Measurements from ENCODE around the gene POLR3H. TPM values are rescaled to one million over a fixed set of nuclear protein-coding genes. Genes with fewer than 3 reads are reported as not detected.
A peak's percentile ranks its signal among the peaks of the same experiment; 100 is the strongest.

Gene POLR3H
- total and polyA plus RNA-seq, 2 experiments from 2014 or later, result 19.0 to 26.5 TPM

- Histone ChIP-seq H3K36me3 (ENCODE audit: insufficient read depth) (peaks cover 22% of the 10 kb centered on the region; the same call in 1 of the 2 replicates), H3K4me1 (ENCODE audit: insufficient read depth) (0 out of 2 replicates have a peak, but pooled peaks cover 3% of the 10 kb centered on the region), H3K4me2 (no peak overlapping the region), H3K9me2 (ENCODE audit: insufficient read depth) (no peaks in the 10 kb centered on the region), H3F3A (replicated peaks; ENCODE audit: low read depth) (peaks cover 22% of the 10 kb centered on the region), H3K27me3 (ENCODE audit: insufficient read depth) (no peaks in the 10 kb centered on the region), H3K79me2 (replicated peaks; ENCODE audit: insufficient read depth) (peaks cover under 1% of the 10 kb centered on the region; the same call in 1 of the 2 replicates), H2AFZ (no peak overlapping the region), H3K4me3 (no peak overlapping the region), H4K20me1 (replicated peaks; ENCODE audit: insufficient read depth) (peaks cover 12% of the 10 kb centered on the region), H3K27ac (ENCODE audit: low read depth) (no peak overlapping the region)
- Mint-ChIP-seq H3K4me1 (peaks cover 6% of the 10 kb centered on the region), H3K27me3 (ENCODE audit: insufficient read depth, low read depth, poor library complexity) (peaks cover 27% of the 10 kb centered on the region), H3K36me3 (ENCODE audit: low read depth) (peaks cover 65% of the 10 kb centered on the region), H3K27ac (no peak overlapping the region), H3K4me3 (no peak overlapping the region), H3K9me3 (no peaks in the 10 kb centered on the region)
- TF ChIP-seq CREB1 (CRISPR knock-in tag; IDR thresholded peaks at IDR 0.05; ENCODE audit: low read depth) (no peak), POLR2AphosphoS5 (IDR thresholded peaks at IDR 0.05; ENCODE audit: low read depth) (no peak; the same call in 1 of the 2 replicates), EZH2phosphoT487 (IDR thresholded peaks at IDR 0.05; ENCODE audit: unreplicated experiment) (no peak)
- no peak for DNase-seq (ENCODE audit: low spot score)
- ATAC-seq, result no peak
Measured at GRCh38 chr22:41530890-41531714, 13.2 kb downstream of the POLR3H start.

DNA sequence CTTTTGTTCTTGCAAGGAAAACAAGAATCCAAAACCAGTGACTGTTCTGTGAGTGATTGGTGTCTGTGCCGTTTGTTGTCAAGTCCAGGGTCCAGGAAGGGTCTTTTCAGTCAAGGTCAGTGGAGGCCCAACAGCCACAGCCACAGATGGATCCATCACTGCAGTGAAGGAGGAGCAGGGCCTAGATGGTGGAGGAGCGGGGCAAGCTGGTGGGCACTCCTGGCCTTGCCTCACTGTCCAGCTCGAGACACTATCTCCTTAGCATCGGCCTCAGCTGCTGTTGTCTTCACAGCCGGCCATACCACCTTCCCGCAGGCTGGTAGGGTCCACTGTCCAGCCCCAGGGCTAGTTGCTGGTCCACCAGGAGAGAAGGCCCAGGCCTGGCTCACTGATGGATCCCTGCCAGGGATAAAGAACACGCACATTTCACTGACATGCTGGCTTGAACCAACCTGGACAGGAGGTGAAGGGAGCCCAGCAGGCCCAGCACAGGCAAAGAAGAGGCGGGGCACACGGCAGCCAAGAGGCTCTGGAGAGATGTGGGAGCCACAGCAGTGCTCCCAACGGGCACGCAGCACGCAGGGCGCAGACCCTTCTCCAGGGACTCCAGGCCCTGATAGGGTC is 15.2 kb downstream of the POLR3H start:
- Histone ChIP-seq H3K79me2 (replicated peaks; ENCODE audit: insufficient read depth) (no peaks in the 10 kb centered on the region; the same call in 1 of the 2 replicates), H3F3A (replicated peaks; ENCODE audit: low read depth) (peaks cover 30% of the 10 kb centered on the region), H3K36me3 (ENCODE audit: insufficient read depth) (peaks cover 19% of the 10 kb centered on the region; the same call in 1 of the 2 replicates), H4K20me1 (replicated peaks; ENCODE audit: insufficient read depth) (peaks cover 13% of the 10 kb centered on the region), H3K27ac (ENCODE audit: low read depth) (no peak overlapping the region), H3K9me2 (ENCODE audit: insufficient read depth) (no peaks in the 10 kb centered on the region), H2AFZ (no peak overlapping the region), H3K4me1 (ENCODE audit: insufficient read depth) (0 out of 2 replicates have a peak, but pooled peaks cover 3% of the 10 kb centered on the region), H3K27me3 (ENCODE audit: insufficient read depth) (no peaks in the 10 kb centered on the region), H3K4me2 (no peak overlapping the region), H3K4me3 (no peak overlapping the region)
- Mint-ChIP-seq H3K9me3 (no peaks in the 10 kb centered on the region), H3K36me3 (ENCODE audit: low read depth) (peaks cover 71% of the 10 kb centered on the region), H3K27me3 (ENCODE audit: insufficient read depth, low read depth, poor library complexity) (peaks cover 39% of the 10 kb centered on the region), H3K4me3 (no peak overlapping the region; the same call in 2 of the 3 replicates), H3K27ac (no peak overlapping the region), H3K4me1 (peaks cover 2% of the 10 kb centered on the region)
- ATAC-seq (no peak), DNase-seq (ENCODE audit: low spot score) (no peak)
- TF ChIP-seq POLR2AphosphoS5 (IDR thresholded peaks at IDR 0.05; ENCODE audit: low read depth), result peak; percentile 32; the same call in 1 of the 2 replicates
- no peak for TF ChIP-seq JUNB (IDR thresholded peaks at IDR 0.05; ENCODE audit: unreplicated experiment)

DNA sequence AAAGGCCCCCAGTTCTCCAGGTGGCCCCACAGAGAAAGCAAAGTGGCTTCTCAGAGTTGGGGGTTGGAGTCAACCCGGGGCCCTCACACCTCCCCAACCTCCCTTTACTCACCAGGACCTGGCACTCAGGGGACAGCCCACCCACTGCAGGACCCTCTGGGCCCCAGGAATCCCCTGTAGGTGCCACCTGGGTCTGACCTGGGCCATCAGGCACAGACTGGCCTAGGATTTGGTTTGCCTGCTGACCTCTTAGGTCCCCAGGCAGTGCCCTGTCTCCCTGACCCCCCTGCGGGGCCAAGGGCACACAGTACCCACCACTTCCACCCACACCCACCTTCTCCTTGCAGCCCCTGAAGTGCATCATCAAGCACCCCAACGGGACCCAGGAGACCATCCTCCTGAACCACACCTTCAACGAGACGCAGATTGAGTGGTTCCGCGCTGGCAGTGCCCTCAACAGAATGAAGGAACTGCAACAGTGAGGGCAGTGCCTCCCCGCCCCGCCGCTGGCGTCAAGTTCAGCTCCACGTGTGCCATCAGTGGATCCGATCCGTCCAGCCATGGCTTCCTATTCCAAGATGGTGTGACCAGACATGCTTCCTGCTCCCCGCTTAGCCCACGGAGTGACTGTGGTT is 16.0 kb downstream of the POLR3H start:
- Histone ChIP-seq H3K4me2 (no peak overlapping the region), H3K9me2 (ENCODE audit: insufficient read depth) (no peaks in the 10 kb centered on the region), H3K27me3 (ENCODE audit: insufficient read depth) (no peaks in the 10 kb centered on the region), H3K79me2 (replicated peaks; ENCODE audit: insufficient read depth) (no peaks in the 10 kb centered on the region; the same call in 1 of the 2 replicates), H2AFZ (no peak overlapping the region), H4K20me1 (replicated peaks; ENCODE audit: insufficient read depth) (peaks cover 13% of the 10 kb centered on the region), H3F3A (replicated peaks; ENCODE audit: low read depth) (peaks cover 24% of the 10 kb centered on the region), H3K27ac (ENCODE audit: low read depth) (no peak overlapping the region), H3K4me1 (ENCODE audit: insufficient read depth) (0 out of 2 replicates have a peak, but pooled peaks cover 3% of the 10 kb centered on the region), H3K36me3 (ENCODE audit: insufficient read depth) (peaks cover 15% of the 10 kb centered on the region; the same call in 1 of the 2 replicates), H3K4me3 (no peak overlapping the region)
- H3K36me3 Mint-ChIP-seq (ENCODE audit: low read depth), result peaks cover 69% of the 10 kb centered on the region
- DNase-seq (ENCODE audit: low spot score) (no peak), ATAC-seq (no peak)
- no peak overlapping the region; the same call in 2 of the 3 replicates for H3K4me3 Mint-ChIP-seq
- H3K27me3 Mint-ChIP-seq (ENCODE audit: insufficient read depth, low read depth, poor library complexity), result peaks cover 44% of the 10 kb centered on the region
- no peak overlapping the region for H3K27ac Mint-ChIP-seq
- peaks cover 2% of the 10 kb centered on the region for H3K4me1 Mint-ChIP-seq
- no peaks in the 10 kb centered on the region for H3K9me3 Mint-ChIP-seq
- TF ChIP-seq STAT1 (IDR thresholded peaks at IDR 0.05; ENCODE audit: unreplicated experiment), result no peak
- TF ChIP-seq ZNF331 (CRISPR knock-in tag; IDR thresholded peaks at IDR 0.05; ENCODE audit: low read depth), result no peak
- no peak for TF ChIP-seq NANOG (IDR thresholded peaks at IDR 0.05; ENCODE audit: borderline replicate concordance)
- no peak for TF ChIP-seq ZNF114 (CRISPR knock-in tag; IDR thresholded peaks at IDR 0.05)
- no peak for TF ChIP-seq CREB1 (CRISPR knock-in tag; IDR thresholded peaks at IDR 0.05; ENCODE audit: low read depth)
- TF ChIP-seq JUNB (IDR thresholded peaks at IDR 0.05; ENCODE audit: unreplicated experiment), result no peak
